Measurements from ENCODE around the gene GATC.

DNA sequence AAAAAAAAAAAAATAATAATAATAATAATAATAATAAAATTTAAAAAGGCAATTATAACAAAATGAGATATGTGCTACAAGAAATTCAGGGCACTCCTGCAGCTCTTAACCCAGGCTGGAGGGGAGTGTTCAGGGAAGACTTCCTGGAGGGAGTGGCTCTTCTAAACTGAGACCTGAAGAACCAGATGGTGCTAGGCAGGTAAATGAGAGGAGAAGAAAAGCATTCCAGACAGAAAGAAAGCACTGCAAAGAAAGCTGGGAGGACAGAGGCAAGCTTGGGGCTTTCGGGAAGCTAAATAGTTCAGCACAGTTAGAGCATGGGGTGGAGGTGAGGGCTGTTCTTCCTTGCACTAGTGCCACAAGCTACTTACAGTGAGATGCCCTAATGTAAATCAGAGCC is 33.2 kb downstream of the GATC start:
- no peak for TF ChIP-seq EZH2 (IDR thresholded peaks at IDR 0.05; ENCODE audit: borderline replicate concordance, insufficient read depth, low read depth, low read length, poor library complexity, severe bottlenecking)
- TF ChIP-seq, protein P1, sequence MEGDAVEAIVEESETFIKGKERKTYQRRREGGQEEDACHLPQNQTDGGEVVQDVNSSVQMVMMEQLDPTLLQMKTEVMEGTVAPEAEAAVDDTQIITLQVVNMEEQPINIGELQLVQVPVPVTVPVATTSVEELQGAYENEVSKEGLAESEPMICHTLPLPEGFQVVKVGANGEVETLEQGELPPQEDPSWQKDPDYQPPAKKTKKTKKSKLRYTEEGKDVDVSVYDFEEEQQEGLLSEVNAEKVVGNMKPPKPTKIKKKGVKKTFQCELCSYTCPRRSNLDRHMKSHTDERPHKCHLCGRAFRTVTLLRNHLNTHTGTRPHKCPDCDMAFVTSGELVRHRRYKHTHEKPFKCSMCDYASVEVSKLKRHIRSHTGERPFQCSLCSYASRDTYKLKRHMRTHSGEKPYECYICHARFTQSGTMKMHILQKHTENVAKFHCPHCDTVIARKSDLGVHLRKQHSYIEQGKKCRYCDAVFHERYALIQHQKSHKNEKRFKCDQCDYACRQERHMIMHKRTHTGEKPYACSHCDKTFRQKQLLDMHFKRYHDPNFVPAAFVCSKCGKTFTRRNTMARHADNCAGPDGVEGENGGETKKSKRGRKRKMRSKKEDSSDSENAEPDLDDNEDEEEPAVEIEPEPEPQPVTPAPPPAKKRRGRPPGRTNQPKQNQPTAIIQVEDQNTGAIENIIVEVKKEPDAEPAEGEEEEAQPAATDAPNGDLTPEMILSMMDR (IDR thresholded peaks at IDR 0.05) = no peak
